Measurements from ENCODE around the gene ART5.

ART5 gene, protein sequence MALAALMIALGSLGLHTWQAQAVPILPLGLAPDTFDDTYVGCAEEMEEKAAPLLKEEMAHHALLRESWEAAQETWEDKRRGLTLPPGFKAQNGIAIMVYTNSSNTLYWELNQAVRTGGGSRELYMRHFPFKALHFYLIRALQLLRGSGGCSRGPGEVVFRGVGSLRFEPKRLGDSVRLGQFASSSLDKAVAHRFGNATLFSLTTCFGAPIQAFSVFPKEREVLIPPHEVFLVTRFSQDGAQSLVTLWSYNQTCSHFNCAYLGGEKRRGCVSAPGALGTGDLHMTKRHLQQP

DNA sequence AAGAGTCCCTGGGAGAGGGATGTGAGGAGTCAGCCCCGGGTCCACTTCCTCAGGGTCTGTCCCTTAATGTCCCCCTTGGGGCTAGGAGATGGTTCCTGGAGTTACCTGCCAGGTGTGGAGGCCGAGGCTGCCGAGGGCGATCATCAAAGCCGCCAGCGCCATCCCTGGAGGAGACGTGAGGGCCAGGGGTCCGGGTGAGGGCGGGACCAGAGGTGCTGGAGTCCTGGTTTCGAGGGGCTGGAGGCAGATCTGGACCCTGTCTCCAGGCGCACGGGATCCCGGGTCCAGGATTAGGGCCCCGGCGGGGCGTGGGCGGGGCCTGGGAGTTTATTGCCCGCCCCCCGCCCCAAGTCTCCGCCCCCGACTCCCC, at the start of gene ART5:
ART5 (minus strand) TSS at position 292 of the 370 bp plus-strand sequence; CDS start at position 162, 130 bp downstream.
- TF ChIP-seq, protein P1, sequence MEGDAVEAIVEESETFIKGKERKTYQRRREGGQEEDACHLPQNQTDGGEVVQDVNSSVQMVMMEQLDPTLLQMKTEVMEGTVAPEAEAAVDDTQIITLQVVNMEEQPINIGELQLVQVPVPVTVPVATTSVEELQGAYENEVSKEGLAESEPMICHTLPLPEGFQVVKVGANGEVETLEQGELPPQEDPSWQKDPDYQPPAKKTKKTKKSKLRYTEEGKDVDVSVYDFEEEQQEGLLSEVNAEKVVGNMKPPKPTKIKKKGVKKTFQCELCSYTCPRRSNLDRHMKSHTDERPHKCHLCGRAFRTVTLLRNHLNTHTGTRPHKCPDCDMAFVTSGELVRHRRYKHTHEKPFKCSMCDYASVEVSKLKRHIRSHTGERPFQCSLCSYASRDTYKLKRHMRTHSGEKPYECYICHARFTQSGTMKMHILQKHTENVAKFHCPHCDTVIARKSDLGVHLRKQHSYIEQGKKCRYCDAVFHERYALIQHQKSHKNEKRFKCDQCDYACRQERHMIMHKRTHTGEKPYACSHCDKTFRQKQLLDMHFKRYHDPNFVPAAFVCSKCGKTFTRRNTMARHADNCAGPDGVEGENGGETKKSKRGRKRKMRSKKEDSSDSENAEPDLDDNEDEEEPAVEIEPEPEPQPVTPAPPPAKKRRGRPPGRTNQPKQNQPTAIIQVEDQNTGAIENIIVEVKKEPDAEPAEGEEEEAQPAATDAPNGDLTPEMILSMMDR (conservative IDR thresholded peaks at IDR 0.05; ENCODE audit: low read depth, low read length): no peak
- no peak for DNase-seq (ENCODE audit: low read depth)

DNA sequence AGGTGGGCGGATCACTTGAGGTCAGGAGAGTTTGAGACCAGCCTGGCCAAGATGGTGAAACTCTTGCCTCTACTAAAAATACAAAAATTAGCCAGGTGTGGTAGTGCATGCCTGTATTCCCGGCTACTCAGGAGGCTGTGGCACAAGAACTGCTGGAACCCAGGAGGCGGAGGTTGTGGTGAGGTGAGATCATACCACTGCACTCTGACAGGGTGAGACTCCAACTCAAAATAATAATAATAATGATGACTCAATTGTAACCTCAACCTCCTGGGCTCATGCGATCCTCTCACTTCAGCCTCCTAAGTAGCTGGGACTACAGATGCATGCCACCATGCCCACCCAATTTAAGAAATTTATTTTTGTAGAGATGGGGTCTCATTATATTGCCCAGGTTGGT, 45.0 kb upstream of the ART5 start:
- TF ChIP-seq, protein P1 (conservative IDR thresholded peaks at IDR 0.05; ENCODE audit: low read depth, low read length): no peak
- peak; percentile 20 for DNase-seq (ENCODE audit: low read depth)
- no peak overlapping the region for H3K4me3 ChIP-seq (ENCODE audit: low read depth, low read length)

More for the DNA sequence above, at the start of gene ART5:
- H3K4me3 ChIP-seq (ENCODE audit: low read depth, low read length): peak within 1 kb of the TSS; percentile 62

DNA sequence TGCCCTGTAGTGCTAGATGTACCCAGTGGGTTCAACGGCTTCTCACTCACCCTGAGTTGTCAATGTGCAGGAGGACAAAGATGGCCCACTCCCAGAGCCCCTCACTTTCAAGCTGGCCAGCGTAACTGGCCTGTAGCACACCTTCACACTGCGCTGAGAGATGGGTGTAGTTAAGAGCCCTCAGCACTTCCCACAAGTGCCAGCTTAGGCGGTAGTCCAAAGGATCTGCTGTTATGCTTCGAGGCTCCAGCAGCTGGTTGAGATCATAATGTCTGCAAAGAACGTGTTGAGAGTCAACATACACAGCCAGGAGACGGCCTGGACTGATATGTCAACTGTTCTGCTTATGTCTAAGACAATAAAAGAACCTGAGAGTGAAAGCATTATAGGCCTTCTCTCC, 44.1 kb upstream of the ART5 start:
- TF ChIP-seq, protein P1 (conservative IDR thresholded peaks at IDR 0.05; ENCODE audit: low read depth, low read length): no peak
- H3K4me3 ChIP-seq (ENCODE audit: low read depth, low read length): no peak overlapping the region

DNA sequence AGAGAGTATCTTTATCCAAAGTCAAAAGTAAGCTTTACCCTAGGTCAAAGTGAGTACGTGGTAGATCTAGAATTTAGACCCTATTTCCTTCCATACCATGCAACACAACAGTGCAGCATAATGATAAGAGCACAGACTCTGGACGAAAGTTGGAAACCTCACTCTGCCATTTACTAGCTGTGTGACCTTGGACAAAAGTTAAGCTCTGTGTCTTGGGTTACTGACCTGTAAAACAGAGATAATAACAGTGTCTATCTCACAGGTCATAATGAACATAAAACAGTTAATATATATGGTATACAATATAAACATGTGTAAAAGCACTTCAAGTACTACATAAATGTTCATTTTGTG, 43.0 kb upstream of the ART5 start:
- H3K4me3 ChIP-seq (ENCODE audit: low read depth, low read length): no peak overlapping the region
- TF ChIP-seq, protein P1 (conservative IDR thresholded peaks at IDR 0.05; ENCODE audit: low read depth, low read length): no peak
- DNase-seq (ENCODE audit: low read depth): no peak

More for the DNA sequence above, 44.1 kb upstream of the ART5 start:
- no peak for DNase-seq (ENCODE audit: low read depth)

DNA sequence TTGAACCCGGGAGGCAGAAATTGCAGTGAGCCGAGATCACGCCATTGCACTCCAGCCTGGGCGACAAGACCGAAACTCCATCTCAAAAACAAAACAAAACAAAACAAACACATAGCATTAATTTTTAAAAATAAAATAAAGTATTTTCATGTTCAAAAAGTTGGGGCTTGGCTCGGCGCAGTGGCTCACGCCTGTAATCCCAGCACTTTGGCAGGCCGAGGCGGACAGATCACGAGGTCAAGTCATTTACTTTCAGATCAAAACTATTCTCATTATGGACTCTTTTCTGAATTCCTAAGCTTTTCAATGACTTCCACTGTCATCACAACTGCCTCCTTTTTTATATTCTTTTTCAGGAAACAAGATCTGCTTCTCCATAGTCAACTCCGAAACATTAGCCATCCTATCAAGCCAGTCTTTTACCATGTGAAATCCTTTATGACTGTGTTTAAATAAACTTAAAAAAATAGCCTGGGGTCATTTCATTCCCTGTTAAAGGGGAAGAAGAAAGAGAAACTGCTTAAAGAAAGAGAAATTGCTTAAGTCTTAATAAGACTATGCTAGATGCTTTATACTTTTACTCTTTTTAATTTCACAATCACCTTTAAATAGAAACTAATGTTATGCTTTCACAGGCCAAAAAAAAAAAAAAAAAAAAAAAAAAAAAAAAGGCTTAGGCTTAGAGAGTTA, 42.5 kb upstream of the ART5 start:
- TF ChIP-seq, protein P1 (conservative IDR thresholded peaks at IDR 0.05; ENCODE audit: low read depth, low read length): no peak
- no peak overlapping the region for H3K4me3 ChIP-seq (ENCODE audit: low read depth, low read length)
- no peak for DNase-seq (ENCODE audit: low read depth)

DNA sequence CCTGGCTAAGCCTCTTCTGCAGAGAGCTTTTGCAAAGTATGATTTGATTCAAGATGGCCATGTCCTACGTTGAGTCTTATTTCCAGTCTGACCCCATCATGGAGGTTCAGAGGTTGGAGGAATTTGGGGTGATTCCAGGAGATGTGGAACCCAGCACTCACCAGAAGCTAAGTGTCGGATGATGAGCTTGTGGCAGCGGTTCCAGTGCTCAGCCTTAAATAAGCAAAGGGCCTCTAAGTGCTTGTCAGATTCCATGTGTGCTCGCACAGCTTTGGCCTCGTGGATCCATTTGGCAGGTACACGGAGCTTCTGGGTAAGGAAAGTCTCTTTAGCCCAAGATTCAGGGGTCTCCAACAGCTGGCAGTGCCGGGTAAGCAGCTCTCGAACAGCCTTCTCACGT, 41.2 kb upstream of the ART5 start:
- H3K4me3 ChIP-seq (ENCODE audit: low read depth, low read length): no peak overlapping the region
- TF ChIP-seq, protein P1 (conservative IDR thresholded peaks at IDR 0.05; ENCODE audit: low read depth, low read length): peak; percentile 32
- no peak for DNase-seq (ENCODE audit: low read depth)

DNA sequence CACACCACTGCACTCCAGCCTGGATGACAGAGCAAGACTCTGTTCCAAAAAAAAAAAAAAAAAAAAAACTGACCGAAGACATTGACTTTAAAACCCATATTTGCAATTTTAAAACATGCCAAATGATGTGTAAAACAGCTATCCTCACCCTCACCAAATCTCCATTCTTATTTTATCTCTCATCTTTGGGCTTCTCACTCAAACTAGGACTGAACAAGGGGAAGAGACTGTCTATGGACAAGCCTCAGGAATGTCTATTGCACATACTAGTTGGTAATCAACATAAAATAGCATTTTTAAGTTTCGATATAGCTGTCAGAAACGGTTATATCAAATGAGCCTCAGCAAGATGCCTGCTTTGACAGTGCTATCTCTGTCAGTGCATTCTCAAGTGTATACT, 37.3 kb upstream of the ART5 start:
- H3K4me3 ChIP-seq (ENCODE audit: low read depth, low read length): no peak overlapping the region
- TF ChIP-seq, protein P1 (conservative IDR thresholded peaks at IDR 0.05; ENCODE audit: low read depth, low read length): no peak
- DNase-seq (ENCODE audit: low read depth): no peak

All from choroid plexus epithelial cell (primary cell).